Astrocyte (in vitro differentiated cells and primary cell): ENCODE measurements around the gene MSN.

Experiments used
- EZH2 ChIP-seq: IDR thresholded peaks from 2 replicates; pipeline ENCODE4 v1.6.1; 2012; ENCODE audit warnings: mild to moderate bottlenecking, low read length, inconsistent platforms; ENCODE audit not compliant: insufficient read depth
- TF ChIP-seq, protein P1 (sequence below): IDR thresholded peaks from 2 replicates; pipeline ENCODE4 v1.5.1; 2011; ENCODE audit warnings: low read depth, mild to moderate bottlenecking, inconsistent platforms, low read length, moderate library complexity; ENCODE audit not compliant: insufficient read depth

- TF ChIP-seq, protein P1, sequence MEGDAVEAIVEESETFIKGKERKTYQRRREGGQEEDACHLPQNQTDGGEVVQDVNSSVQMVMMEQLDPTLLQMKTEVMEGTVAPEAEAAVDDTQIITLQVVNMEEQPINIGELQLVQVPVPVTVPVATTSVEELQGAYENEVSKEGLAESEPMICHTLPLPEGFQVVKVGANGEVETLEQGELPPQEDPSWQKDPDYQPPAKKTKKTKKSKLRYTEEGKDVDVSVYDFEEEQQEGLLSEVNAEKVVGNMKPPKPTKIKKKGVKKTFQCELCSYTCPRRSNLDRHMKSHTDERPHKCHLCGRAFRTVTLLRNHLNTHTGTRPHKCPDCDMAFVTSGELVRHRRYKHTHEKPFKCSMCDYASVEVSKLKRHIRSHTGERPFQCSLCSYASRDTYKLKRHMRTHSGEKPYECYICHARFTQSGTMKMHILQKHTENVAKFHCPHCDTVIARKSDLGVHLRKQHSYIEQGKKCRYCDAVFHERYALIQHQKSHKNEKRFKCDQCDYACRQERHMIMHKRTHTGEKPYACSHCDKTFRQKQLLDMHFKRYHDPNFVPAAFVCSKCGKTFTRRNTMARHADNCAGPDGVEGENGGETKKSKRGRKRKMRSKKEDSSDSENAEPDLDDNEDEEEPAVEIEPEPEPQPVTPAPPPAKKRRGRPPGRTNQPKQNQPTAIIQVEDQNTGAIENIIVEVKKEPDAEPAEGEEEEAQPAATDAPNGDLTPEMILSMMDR = no peak
- TF ChIP-seq EZH2 = no peak
Measured at GRCh38 chrX:65757943-65758342, 90.5 kb downstream of the MSN start.
